Measurements from ENCODE around the gene MOB3A.

The MOB3A gene

DNA sequence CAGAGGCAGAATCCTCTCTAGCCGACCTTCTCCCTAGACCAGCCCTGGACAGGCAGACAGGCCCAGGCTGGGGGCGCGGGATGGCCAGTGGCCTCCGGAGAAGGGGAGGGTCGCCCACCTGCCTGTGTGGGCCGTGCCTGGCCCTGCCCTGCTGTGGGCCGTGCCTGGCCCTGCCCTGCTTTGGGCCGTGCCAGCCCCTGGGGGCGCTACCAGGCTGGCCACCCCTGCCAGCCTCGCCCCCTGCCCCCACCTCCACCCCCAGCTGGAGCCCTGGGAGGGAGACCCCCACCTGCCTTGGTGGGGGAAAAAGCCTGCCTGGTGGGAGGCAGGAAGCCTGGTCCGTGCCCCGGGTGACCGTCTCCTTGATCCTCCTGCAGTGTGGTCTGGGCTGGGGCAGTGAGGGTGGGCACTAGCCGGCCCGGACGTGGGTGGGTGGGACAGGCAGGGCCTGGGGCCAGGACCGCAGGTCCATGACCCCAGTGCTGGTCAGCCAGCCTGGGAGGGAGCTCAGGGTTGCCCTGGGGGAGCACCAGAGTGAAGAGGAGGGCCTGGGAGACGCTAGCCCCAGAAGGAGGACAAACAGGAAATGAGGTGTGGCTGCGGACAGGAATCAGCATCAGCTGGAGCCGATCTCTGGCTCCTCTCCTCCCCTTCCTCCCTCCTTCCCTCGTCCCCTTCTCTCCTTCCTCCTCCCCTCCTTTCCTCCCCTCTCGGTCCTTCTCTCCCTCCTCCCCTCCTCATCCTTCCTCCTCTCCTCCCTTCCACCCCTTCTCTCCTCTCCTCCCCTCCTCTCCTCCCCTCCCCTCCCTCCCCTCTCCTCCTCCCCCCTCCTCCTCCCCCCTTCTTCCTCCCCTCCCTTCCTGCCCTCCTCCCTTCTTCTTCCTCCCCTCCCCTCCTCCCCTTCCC lies 39.9 kb downstream of the MOB3A start:
- DNase-seq: peak; percentile 74

DNA sequence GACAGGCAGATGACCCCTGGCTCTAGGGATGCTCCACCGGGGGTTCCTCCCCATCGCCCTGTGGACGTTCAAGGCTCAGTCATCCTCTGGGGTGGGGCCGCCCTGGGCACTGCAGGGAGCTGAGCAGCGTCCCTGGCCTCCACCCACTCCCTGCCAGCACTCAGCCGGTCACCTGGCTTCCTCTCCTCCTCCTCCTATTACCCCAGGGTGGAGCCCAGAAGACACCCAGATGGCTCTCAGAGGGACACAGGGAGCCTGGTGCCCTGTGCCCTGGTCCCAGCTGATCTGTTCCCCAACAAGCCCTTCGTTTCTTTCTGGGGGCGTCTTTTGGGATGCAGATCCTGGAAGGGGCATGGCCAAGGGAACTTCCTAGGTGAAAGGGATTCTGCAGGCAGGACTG lies 41.4 kb downstream of the MOB3A start:
- DNase-seq: no peak

- no peak for DNase-seq
Observed at GRCh38 chr19:2053601-2054389, 42.3 kb downstream of the MOB3A start.

DNA sequence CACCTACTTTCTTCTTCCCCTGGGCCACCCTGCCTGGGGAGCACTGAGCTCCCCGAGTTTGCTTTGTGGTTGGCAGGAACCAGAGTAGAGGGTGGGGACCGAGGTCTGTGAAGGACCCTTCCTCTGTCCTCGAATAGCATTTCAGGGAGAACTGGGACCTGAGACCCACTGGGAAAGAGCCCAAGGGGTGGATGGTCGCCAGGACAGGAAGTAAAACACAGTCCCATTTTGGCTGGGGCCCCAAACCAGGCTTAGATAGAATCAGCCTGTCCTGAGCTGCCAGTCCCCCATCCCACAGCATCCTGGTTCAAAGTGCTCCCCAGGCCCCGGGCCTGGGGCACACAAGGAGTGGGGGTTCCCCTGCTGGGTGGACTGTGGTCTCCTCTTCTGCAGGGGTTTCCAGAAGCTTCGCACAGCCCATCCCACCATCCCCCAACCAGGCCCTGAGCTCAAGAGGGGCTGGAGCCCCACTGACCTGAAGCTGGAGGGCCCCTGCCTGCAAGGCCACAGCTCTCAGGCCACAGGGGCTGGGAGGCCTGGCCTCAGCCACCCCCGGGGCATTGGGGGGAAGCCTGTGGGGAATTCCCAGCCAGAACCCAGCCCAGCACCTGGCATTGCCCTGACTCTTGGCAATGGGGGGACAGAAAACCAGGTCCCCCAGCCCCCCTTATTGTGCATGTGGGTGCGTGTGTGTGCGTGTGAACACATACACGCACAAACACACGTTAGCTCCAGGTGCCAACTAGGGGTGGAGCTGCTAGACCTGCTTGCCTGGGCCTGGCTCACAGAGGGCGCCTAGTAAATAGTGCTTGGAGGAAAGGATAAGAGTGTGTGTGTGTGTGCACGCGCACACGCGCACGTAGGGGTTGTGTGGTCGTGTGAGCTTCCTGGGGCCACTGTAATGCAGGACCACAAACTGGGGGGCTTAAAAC lies 44.1 kb downstream of the MOB3A start:
- no peak for DNase-seq

DNA sequence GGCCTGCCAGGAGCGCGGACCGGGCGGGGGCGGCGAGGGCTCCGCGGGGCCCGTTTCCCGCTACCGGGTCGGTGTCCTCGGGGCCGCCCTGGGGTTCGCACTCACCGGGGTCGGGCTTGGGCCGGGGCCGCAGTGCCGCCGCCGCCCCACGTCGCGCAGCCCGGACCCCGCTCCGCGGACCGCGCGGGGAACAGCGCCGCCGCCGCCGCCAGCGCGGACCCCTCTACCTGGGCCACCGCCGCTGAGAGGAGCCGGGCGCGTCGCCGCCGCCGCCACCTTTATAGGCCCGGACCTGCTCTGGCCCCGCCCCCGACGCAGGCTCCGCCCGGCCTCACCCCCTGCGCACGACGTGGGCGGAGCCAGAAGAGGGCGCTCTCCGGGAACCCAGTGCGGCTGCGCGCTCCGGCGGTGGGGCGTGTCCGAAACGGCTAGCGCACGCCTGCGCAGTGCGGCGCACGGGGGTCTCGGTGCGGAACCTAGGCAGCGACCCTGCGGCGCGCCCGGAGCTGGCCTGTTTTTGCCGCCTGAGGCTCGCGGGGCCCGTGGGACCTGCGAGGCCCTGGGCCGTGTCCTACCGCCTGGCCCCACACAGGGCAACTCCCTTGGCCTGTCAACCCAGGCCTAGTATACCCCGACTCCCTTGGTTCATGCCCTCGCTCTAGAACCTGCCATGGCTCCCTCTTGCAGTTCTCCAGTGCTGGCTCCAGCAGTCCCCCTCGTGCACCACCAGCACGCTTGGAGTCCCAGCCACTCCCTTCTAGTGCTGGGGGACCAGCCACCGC lies 44.9 kb downstream of the MOB3A start, which contains the start of gene MKNK2:
Gene MKNK2, minus strand, starts transcription at position 254 of the 782 bp plus-strand sequence. CDS start 393 bp downstream, outside the sequence.
- DNase-seq: peak; percentile 98

DNA sequence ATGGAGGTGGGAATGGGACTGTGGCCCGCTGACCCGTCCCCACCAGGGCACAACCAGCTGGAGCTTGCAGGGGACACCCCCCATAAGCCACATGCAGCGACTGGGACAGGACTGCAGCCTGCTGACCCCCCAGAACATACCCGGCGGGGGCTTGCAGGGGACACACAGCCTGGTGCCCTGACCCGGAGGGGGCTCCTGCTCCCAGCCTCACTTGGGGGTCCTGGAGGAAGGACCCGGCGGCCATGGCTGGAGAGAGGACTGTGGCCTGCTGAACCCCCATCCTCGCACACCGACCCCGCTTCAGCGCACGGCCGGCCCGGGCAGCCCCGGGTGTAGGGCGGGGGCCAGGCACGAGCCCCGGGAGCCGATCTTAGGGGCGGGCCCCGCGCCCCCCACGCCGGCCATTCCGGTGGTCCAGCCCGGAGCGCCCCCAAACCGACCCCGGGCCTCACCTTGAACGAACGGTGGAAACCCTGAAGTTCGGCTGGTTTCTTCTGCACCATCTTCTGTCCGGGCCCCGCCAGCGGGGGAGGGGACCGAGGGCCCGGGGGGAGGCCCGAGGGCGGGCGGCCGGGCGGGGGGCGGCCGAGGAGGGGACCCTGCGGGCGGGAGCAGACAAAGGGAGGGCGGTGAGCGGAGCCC lies 45.7 kb downstream of the MOB3A start:
- DNase-seq: peak; percentile 50

DNA sequence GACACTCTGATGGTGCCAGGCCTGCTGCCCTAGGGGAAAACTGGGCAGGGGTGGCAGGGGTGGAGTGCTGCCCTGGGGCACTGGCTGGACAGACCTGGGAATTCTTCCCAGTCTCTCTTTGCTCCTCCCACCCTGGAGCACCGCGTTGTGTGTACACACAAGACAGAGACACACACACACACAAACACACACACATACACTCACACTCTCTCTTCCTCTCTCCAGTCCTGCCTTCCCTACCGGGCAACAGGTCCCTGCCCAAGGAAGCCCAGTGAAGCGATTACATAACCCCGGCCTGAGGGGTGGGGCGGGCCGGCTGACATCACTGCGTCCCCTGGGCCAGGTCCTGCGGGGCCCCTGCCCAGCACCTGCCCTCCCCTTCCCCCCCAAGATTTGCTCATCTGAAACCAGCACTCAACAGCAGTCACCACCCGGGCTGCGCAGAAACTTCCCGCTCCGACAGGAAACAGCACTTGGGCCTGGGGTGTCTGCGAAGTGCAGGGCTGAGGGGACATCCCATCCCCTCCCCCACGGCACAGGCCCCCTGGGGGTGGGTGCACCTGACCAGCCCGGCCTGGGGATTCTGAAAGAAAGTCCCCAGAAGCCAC lies 46.3 kb downstream of the MOB3A start:
- DNase-seq: peak; percentile 69

DNA sequence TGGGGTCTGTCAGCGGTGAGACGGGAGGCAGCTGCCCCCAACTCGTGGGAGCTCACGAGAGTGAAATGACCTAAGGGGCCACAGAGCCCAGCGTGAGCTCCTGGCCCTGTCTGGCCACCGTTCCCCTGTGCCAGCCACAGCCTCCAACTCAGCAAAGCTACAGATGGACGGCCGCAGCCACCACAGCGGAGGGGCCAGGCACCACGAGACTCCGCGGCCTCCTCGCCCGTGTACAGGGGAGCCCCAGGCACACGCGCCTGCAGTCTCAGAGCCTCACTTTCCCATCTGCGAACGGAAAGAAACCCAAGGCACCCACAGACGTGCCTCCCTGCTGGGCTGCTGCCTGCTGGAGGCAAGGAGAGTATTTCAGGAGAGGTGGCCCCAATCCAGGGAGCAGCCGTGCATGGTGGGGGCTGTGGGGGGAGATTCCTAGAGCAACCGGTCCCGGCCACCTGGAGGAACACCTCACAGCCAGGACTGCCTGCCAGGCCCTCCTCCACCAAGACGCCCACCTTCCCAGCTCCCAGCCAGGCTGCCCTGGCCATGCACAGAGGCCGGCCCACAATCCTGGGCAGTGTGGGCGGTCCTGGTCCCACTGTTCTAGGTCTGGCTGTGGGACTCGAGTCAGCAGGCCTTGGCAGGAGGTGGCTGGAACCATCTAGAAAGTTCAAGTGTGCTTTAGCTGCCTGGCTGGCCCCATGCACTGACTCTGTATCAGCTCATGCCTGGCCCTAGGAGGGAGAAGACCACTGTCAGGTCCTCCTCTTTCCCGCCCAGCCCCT lies 47.0 kb downstream of the MOB3A start:
- no peak for DNase-seq

GRCh38 chr19:2048104-2048958 lies 47.8 kb downstream of the MOB3A start:
- DNase-seq: no peak

GRCh38 chr19:2047449-2048103 lies 48.5 kb downstream of the MOB3A start:
- no peak for DNase-seq

GRCh38 chr19:2047076-2047448 lies 49.1 kb downstream of the MOB3A start:
- no peak for DNase-seq

DNA sequence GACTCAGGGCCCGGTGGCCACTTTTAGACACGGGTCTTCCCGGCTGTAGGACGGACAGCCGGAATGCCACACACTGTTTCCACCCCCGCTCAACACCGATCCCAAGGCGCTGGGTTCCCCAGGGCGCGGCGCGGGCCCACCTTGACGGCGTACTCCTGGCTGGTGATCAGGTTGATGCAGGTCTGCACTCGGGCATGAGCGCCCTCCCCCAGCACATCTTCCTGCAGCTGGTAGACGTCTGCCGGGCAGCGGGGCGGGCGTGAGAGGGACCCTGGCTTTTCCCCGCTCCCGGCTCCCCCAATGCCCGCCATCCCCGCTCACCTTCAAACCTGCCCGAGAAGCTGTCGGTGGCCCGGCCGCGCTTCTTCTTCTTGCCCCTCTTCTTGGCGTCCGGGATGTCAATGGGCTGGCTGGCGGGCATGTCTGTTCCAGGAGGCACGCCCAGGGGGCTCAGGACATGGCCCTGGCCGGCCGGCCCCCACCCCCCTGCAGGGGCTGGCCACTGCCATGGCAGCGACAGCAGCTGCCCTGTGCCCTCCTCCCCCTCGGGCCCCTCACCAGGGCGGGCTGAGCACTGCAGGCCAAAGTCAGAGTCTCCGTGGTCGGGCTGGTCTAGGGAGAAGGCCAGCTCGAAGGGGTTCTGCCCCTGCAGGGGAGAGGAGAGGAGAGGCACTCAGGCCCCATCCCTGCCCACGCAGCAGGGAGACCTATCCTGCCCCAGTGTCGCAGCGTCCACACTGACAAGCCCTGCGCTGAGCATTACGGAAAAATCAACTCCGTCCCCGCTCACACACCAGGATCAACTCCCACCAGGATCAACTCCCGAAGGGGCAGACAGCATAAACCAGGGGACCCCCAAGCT lies 49.8 kb downstream of the MOB3A start:
- no peak for DNase-seq

- DNase-seq: no peak
Observed at GRCh38 chr19:2045501-2046045, 50.6 kb downstream of the MOB3A start.

- no peak for DNase-seq
Observed at GRCh38 chr19:2044709-2045500, 51.2 kb downstream of the MOB3A start.

DNA sequence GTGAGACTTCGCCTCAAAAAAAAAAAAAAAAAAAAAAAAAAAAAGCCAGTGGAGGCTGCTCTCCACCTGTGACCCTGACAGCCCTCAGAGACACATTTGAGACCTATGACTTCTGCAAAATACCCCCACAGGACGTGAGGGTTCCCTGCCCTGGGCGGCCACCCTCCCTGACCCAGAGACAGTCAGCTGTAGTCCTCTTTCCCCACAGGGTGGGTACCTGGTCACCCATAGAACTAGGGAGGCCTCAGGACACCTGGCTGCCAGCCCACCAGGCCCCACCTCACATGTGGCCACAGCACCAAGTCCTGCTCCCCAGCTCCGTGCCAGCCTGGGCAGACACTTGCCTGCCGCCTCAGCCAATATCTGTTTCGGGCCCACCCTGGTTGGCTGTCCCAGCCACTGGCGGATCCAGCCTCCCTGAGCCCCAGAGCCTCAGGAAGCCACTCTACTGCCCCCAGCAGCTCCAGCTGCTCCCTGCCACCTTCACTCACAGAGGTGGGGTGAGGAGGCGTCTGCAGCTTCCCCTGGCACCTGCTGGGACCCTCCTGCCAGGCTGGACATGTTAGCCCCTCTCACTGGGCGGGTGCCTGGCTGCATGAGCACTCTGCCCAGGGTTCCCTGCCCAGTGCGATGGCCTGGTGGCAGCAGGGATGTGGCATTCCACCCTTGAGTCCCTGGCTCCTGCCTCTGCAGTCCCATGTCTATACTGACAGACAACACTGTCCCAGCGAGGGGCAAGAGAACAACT lies 52.0 kb downstream of the MOB3A start:
- DNase-seq: no peak

GRCh38 chr19:2043251-2043641 lies 52.9 kb downstream of the MOB3A start:
- no peak for DNase-seq
